Measurements from ENCODE around the gene ATAD2B.

ATAD2B gene

DNA sequence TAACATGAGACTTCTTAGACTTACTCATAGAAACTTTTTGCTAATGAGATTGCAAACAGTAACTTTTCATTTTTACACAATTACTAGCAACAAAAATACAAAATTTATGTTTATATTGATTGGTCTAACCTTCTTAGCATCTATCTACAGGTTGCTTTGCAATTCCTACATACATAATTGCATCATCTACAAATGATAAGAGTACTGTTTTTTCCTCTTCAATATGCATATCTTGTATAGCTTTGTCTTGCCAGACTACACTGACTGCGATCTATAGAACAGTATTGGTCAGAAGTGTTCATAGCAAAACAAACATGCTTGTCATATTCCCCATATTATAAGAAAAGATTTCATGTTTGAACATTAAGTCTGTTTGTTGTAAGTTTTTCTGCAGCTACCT is 87.9 kb downstream of the ATAD2B start:
- no peak overlapping the region for H3K4me3 ChIP-seq (ENCODE audit: low read depth, low read length)
- TF ChIP-seq, protein P1, sequence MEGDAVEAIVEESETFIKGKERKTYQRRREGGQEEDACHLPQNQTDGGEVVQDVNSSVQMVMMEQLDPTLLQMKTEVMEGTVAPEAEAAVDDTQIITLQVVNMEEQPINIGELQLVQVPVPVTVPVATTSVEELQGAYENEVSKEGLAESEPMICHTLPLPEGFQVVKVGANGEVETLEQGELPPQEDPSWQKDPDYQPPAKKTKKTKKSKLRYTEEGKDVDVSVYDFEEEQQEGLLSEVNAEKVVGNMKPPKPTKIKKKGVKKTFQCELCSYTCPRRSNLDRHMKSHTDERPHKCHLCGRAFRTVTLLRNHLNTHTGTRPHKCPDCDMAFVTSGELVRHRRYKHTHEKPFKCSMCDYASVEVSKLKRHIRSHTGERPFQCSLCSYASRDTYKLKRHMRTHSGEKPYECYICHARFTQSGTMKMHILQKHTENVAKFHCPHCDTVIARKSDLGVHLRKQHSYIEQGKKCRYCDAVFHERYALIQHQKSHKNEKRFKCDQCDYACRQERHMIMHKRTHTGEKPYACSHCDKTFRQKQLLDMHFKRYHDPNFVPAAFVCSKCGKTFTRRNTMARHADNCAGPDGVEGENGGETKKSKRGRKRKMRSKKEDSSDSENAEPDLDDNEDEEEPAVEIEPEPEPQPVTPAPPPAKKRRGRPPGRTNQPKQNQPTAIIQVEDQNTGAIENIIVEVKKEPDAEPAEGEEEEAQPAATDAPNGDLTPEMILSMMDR (IDR thresholded peaks at IDR 0.05; ENCODE audit: insufficient read depth, low read depth, low read length, missing control alignments), result no peak

DNA sequence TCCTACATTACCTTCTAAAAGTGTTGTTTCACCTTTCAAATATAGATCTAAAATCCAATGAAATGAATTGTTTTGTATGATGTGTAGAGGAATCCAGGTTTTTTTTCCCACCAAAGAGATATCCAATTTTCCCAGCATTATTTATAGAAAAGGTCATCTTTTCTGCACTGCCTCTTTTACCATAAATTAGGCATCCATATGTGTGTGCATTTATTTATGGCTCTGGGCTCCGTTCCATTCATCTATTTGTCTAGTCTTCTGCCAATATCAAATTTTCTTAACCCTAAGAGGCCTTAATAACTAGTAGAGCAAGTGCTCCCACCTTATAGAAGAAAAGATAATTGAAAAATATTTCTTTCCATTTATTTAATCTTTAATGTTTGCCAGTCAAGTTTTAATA is 88.3 kb downstream of the ATAD2B start:
- no peak for DNase-seq (ENCODE audit: low read depth)
- H3K4me3 ChIP-seq (ENCODE audit: low read depth, low read length), result no peak overlapping the region
- TF ChIP-seq, protein P1 (IDR thresholded peaks at IDR 0.05; ENCODE audit: insufficient read depth, low read depth, low read length, missing control alignments), result no peak

More for the DNA sequence above, 87.9 kb downstream of the ATAD2B start:
- DNase-seq (ENCODE audit: low read depth), result no peak

DNA sequence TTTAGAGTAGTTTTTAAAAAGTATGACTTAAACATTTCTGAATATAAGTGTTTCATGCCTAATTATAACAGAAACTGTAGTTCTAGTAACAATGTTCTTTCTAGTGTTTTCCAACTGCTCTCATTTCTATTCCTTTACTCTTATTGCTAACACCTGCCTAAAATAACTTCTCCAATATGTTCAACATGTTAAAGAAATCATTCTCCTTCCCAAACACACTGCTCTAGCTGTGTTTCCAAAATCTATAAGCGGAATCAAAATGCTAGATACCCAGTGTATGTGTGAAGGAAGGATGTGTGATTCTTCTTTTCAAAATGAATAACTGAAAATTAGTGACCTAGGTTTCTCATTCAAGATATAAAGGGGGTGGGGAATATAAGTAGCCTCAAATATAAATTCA is 89.1 kb downstream of the ATAD2B start:
- no peak for DNase-seq (ENCODE audit: low read depth)
- H3K4me3 ChIP-seq (ENCODE audit: low read depth, low read length), result no peak overlapping the region
- TF ChIP-seq, protein P1 (IDR thresholded peaks at IDR 0.05; ENCODE audit: insufficient read depth, low read depth, low read length, missing control alignments), result no peak

DNA sequence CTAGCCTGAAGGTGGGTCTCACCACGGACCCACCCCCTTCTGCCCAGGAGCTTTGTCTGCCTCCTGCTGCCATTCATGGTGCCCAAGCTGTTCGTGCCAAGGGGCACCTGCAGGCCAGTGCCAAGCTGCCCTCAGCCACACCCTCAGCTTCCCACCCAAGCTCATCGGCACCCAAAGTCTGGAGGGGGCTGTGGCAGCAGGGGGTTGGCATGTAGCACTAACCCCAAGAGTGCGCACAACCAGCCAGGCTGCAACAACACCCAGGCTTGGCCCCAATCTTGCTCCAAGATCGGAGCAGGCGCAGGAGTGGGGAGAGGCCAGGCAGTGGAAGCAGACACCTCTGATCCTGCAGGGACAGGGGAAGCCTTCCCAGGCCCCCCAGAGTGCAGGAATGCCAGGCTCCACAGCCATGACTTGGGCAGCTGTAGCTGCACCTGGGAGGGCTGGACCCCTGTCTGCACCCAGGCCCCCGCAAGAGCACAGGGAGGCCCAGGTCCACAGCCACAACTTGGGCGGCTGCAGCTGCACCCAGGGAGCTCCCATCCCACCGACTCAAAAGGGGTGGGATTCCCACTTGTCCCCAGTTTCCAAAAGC is 89.9 kb downstream of the ATAD2B start:
- no peak for DNase-seq (ENCODE audit: low read depth)
- TF ChIP-seq, protein P1 (IDR thresholded peaks at IDR 0.05; ENCODE audit: insufficient read depth, low read depth, low read length, missing control alignments), result no peak
- no peak overlapping the region for H3K4me3 ChIP-seq (ENCODE audit: low read depth, low read length)

DNA sequence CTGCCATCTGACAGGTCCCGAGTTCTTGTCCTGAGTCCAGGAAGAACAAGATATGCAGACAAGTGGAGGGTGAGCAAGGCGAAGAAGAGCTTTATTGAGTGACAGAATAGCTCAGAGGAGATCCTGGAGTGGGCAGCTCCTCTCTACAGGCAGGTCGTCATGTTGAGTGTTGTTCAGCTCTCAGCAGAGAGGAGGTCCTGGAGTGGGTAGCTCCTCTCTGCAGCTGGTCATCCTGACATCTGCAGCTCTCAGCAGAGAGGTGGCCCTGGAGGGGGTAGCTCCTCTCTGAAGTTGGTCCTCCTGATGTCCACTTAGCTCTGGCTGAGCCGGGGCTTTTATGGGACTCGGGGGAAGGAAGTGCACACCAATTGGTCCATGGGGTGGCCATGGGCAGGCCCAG is 90.4 kb downstream of the ATAD2B start:
- no peak for DNase-seq (ENCODE audit: low read depth)
- no peak overlapping the region for H3K4me3 ChIP-seq (ENCODE audit: low read depth, low read length)
- TF ChIP-seq, protein P1 (IDR thresholded peaks at IDR 0.05; ENCODE audit: insufficient read depth, low read depth, low read length, missing control alignments), result no peak

DNA sequence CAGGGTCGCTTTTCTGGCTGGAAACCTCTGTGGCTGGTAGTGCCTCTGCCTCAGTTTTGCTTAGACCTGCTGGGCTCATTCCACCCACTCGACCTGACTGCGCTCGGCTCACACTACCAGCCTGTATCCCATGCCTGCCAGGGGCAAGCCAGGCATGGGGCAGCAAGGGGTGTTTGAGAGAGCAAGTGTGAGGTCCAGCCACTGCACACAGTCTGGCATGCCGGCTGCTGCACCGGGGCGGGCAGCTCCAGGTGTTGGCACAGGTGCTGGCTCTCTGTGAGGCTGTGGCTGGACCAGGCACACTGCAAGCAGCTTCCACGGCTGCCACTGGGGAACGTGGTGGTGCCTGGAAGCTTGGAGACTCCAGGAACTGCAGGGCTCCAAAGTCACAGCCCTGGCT is 90.9 kb downstream of the ATAD2B start:
- DNase-seq (ENCODE audit: low read depth), result no peak

More for the DNA sequence above, 90.9 kb downstream of the ATAD2B start:
- TF ChIP-seq, protein P1 (IDR thresholded peaks at IDR 0.05; ENCODE audit: insufficient read depth, low read depth, low read length, missing control alignments), result no peak
- no peak overlapping the region for H3K4me3 ChIP-seq (ENCODE audit: low read depth, low read length)

Data from GM12865 (cell line).